Breast epithelium (tissue), 4 donors: ENCODE results near the gene MCM5. TPM values are rescaled to one million over a fixed set of nuclear protein-coding genes. Genes with fewer than 3 reads are reported as not detected.

Source experiments
- DNase-seq, 2 donors: peaks; one replicate each; pipeline ENCODE4 v3.0.0-alpha.2; 2019; ENCODE audit warnings: low spot score in 2 of 2
- H3K27ac ChIP-seq, 2 donors: fragments of 200-600 bp; sonication (generic) in 1 of 2; one replicate each; pipeline ENCODE4 v1.5.1; 2016 to 2019; ENCODE audit warnings: mild to moderate bottlenecking in 1 of 2
- H3K27me3 ChIP-seq, 2 donors: fragments of 200-600 bp; sonication (generic) in 1 of 2; one replicate each; pipeline versions ENCODE4 v1.5.1 to v1.6.0; 2017 to 2019; ENCODE audit warnings: control low read depth in 1 of 2, mild to moderate bottlenecking in 1 of 2
- H3K36me3 ChIP-seq: fragments of 200-600 bp; one replicate; pipeline ENCODE4 v1.5.1; 2019
- H3K4me1 ChIP-seq, 2 donors: fragments of 200-600 bp; sonication (generic); one replicate each; pipeline ENCODE4 v1.5.1; 2016 to 2019; ENCODE audit warnings: control low read depth in 1 of 2
- H3K4me3 ChIP-seq, 3 donors: fragments of 200-600 bp; sonication (generic); 1 replicate in 2 of 3; 2 replicates in 1 of 3; pipeline ENCODE4 v1.5.1; 2016 to 2019; ENCODE audit warnings: mild to moderate bottlenecking in 3 of 3, moderate library complexity in 2 of 3
- H3K9me3 ChIP-seq, 2 donors: fragments of 200-600 bp; sonication (generic) in 1 of 2; one replicate each; pipeline ENCODE4 v1.5.1; 2016 to 2019; ENCODE audit warnings: control low read depth in 1 of 2
- CTCF ChIP-seq, 3 donors: fragments of 450-650 bp; IDR thresholded peaks; one replicate each; pipeline ENCODE4 v1.5.1; 2016 to 2017; ENCODE audit warnings: antibody characterized with exemption in 3 of 3, mild to moderate bottlenecking in 3 of 3, moderate library complexity in 3 of 3
- POLR2A ChIP-seq: fragments of 450-650 bp; IDR thresholded peaks from one replicate; pipeline ENCODE4 v1.6.1; 2016; ENCODE audit warnings: antibody characterized with exemption, mild to moderate bottlenecking, moderate library complexity
- POLR2AphosphoS5 ChIP-seq, 3 donors: sonication (generic); formaldehyde crosslinking; IDR thresholded peaks; one replicate each; pipeline ENCODE4 v1.6.1; 2017; ENCODE audit warnings: antibody characterized with exemption in 3 of 3
- intact Hi-C: fragments of 100-400 bp; cut with DNase I; formaldehyde crosslinking; loops from one replicate; pipeline ENCODE4 v1.15.1; 2023; ENCODE audit warnings: low total_unique reads
- total RNA-seq, 3 donors: library from RNA; depleted of rRNA; stranded (reverse); fragments of >200 nt; gene quantifications; one replicate each; pipeline ENCODE4 v1.1.0, GENCODE V29; 2016

Gene MCM5
- total RNA-seq, 3 donors from 2014 or later, result 16.4 to 23.3 (median 16.8) TPM

GRCh38 chr22:35439365-35439717, 39.4 kb downstream of the MCM5 start:
- Histone ChIP-seq H3K4me1 (no peaks in the 10 kb centered on the region), H3K9me3 (no peaks in the 10 kb centered on the region), H3K27ac (no peak overlapping the region), H3K36me3 (no peaks in the 10 kb centered on the region), H3K4me3 (no peak overlapping the region), H3K27me3 (no peaks in the 10 kb centered on the region)
- DNase-seq, result no peak
- intact Hi-C loops, result no loop called here
- TF ChIP-seq POLR2AphosphoS5 (IDR thresholded peaks at IDR 0.05) (no peak), POLR2A (no peak), CTCF (IDR thresholded peaks at IDR 0.05) (no peak)

GRCh38 chr22:35440129-35440528, 40.2 kb downstream of the MCM5 start:
- DNase-seq, result no peak
- Histone ChIP-seq H3K9me3 (no peaks in the 10 kb centered on the region), H3K36me3 (no peaks in the 10 kb centered on the region), H3K4me3 (no peak overlapping the region), H3K27me3 (no peaks in the 10 kb centered on the region), H3K27ac (no peak overlapping the region), H3K4me1 (no peaks in the 10 kb centered on the region)
- intact Hi-C loops, result no loop called here
- TF ChIP-seq CTCF (IDR thresholded peaks at IDR 0.05) (no peak), POLR2A (no peak), POLR2AphosphoS5 (IDR thresholded peaks at IDR 0.05) (no peak)

- DNase-seq, result peak in 1 of 2 donors; percentile 59
- Histone ChIP-seq H3K4me1 (no peaks in the 10 kb centered on the region), H3K9me3 (no peaks in the 10 kb centered on the region), H3K27me3 (no peaks in the 10 kb centered on the region), H3K4me3 (no peak overlapping the region), H3K36me3 (no peaks in the 10 kb centered on the region), H3K27ac (peak overlapping the region; percentile 32 to 38)
- no peak for TF ChIP-seq POLR2A
- TF ChIP-seq POLR2AphosphoS5 (IDR thresholded peaks at IDR 0.05), result no peak
- TF ChIP-seq CTCF (IDR thresholded peaks at IDR 0.05), result no peak
- intact Hi-C loops, result no loop called here
These were observed 41.7 kb downstream of the MCM5 start for GRCh38 chr22:35441489-35442100.

- Histone ChIP-seq H3K27me3 (no peaks in the 10 kb centered on the region), H3K4me1 (no peaks in the 10 kb centered on the region), H3K27ac (no peak overlapping the region), H3K4me3 (no peak overlapping the region), H3K9me3 (no peaks in the 10 kb centered on the region), H3K36me3 (no peaks in the 10 kb centered on the region)
- DNase-seq, result no peak
- intact Hi-C loops, result no loop called here
- TF ChIP-seq POLR2AphosphoS5 (IDR thresholded peaks at IDR 0.05), result no peak
- TF ChIP-seq CTCF (IDR thresholded peaks at IDR 0.05), result no peak
- TF ChIP-seq POLR2A, result no peak
These were observed 42.5 kb downstream of the MCM5 start for GRCh38 chr22:35442471-35442870.

- Histone ChIP-seq H3K4me3 (no peak overlapping the region), H3K9me3 (no peaks in the 10 kb centered on the region), H3K36me3 (no peaks in the 10 kb centered on the region), H3K27me3 (no peaks in the 10 kb centered on the region), H3K4me1 (no peaks in the 10 kb centered on the region), H3K27ac (no peak overlapping the region)
- DNase-seq, result no peak
- no peak for TF ChIP-seq POLR2A
- TF ChIP-seq CTCF (IDR thresholded peaks at IDR 0.05), result no peak
- TF ChIP-seq POLR2AphosphoS5 (IDR thresholded peaks at IDR 0.05), result no peak
- intact Hi-C loops, result no loop called here
These were observed 43.4 kb downstream of the MCM5 start for GRCh38 chr22:35443338-35443737.
